Activated naive CD4-positive, alpha-beta T cell treated with anti-CD3 and anti-CD28 coated beads for 36 hours (primary cell): ENCODE measurements around the gene RBBP8. TPM values are rescaled to one million over a fixed set of nuclear protein-coding genes. Genes with fewer than 3 reads are reported as not detected.

Source experiments
- CTCF ChIA-PET: fragments of 350-600 bp; sonication (Branson Sonifier 250); formaldehyde crosslinking; loops from one replicate; lab custom pipeline; 2021; ENCODE audit warnings: antibody characterized with exemption; lab: Charles Lee
- DNase-seq: peaks from one replicate; pipeline ENCODE4 v3.0.0-alpha.2; 2020
- H3K27ac Mint-ChIP-seq: one replicate; pipeline ENCODE4 v1.8.0; 2021; ENCODE audit warnings: mild to moderate bottlenecking, mixed read lengths
- H3K27me3 Mint-ChIP-seq: one replicate; pipeline ENCODE4 v1.8.0; 2021; ENCODE audit warnings: low read depth, mixed read lengths
- H3K36me3 Mint-ChIP-seq: one replicate; pipeline ENCODE4 v1.8.0; 2021; ENCODE audit warnings: low read depth, mixed read lengths
- H3K4me1 Mint-ChIP-seq: one replicate; pipeline ENCODE4 v1.8.0; 2021; ENCODE audit warnings: low read depth, mixed read lengths
- H3K4me3 Mint-ChIP-seq: one replicate; pipeline ENCODE4 v1.8.0; 2021; ENCODE audit warnings: mild to moderate bottlenecking, moderate library complexity, mixed read lengths
- H3K9me3 Mint-ChIP-seq: one replicate; pipeline ENCODE4 v1.8.0; 2021; ENCODE audit warnings: mixed read lengths
- intact Hi-C: fragments of 100-400 bp; cut with micrococcal nuclease; formaldehyde crosslinking; loops from one replicate; pipeline ENCODE4 v1.15.1; 2023
- total RNA-seq, 2 experiments: library from RNA; stranded (reverse); gene quantifications; one replicate each; pipeline ENCODE4 v1.2.3, GENCODE V29; 2021

The RBBP8 gene
- total RNA-seq, 2 experiments from 2014 or later, result 77.7 to 83.7 TPM

DNA sequence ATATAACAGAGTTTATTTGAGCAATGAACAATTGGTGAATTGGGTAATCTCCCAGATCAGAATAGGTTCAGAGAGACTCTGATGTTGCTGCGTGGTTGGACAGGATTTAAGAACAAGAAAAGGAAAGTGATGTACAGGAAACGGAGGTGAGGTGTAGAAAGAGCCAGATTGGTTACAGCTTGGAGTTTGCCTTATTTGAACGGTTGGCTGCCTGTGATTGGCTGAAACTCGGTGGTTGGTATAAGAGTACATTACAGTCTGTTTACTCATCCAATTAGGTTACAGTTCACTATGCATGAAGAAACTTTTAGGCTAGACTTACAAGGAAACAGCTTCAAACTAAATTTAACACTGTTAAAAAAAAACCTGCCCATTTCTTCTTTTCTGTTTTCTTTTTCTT is 134.1 kb downstream of the RBBP8 start:
- intact Hi-C loops, result no loop called here
- DNase-seq, result peak; percentile 17
- no peak overlapping the region for H3K27ac Mint-ChIP-seq
- CTCF ChIA-PET, result interaction anchor here (0.6 to 1.4 kb wide), 4 partner anchors 9 to 1064 kb away, joined by 3 to 4 read pairs (median 3); no protein-coding TSS in a partner anchor
- H3K4me3 Mint-ChIP-seq, result no peak overlapping the region
- H3K27me3 Mint-ChIP-seq, result no peaks in the 10 kb centered on the region
- H3K9me3 Mint-ChIP-seq, result peaks cover 9% of the 10 kb centered on the region
- H3K36me3 Mint-ChIP-seq, result peaks cover 1% of the 10 kb centered on the region
- H3K4me1 Mint-ChIP-seq, result peaks cover 45% of the 10 kb centered on the region

DNA sequence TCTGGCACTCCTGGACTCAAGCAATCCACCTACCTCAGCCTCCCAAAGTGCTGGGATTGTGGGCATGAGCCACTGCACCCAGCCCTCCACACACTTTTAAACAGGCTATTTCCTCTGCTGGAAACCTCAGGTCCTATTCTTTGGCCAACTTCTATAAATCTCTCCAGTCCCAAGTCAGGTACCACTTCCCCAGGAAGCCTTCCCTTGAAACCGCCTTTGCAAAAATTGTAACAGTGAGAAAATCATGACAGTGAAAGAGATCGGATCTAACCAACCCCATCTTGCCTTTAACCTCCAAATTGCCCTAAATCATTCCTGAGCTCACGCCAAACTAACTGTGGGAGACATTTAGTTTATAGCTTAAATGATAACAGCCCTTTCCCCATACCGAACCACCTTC is 134.9 kb downstream of the RBBP8 start:
- peaks cover 1% of the 10 kb centered on the region for H3K36me3 Mint-ChIP-seq
- H3K27me3 Mint-ChIP-seq, result no peaks in the 10 kb centered on the region
- DNase-seq, result no peak
- no peak overlapping the region for H3K27ac Mint-ChIP-seq
- H3K4me3 Mint-ChIP-seq, result no peak overlapping the region
- peaks cover 9% of the 10 kb centered on the region for H3K9me3 Mint-ChIP-seq
- CTCF ChIA-PET, result interaction anchor here (0.7 to 1.4 kb wide), 2 partner anchors 9 to 344 kb away, joined by 3 read pairs; no protein-coding TSS in a partner anchor
- peaks cover 52% of the 10 kb centered on the region for H3K4me1 Mint-ChIP-seq
- intact Hi-C loops, result loop anchor here (1.0 kb wide), 1 partner anchor 43 kb away; no protein-coding TSS in a partner anchor

- H3K4me3 Mint-ChIP-seq, result no peak overlapping the region
- intact Hi-C loops, result loop anchor here (1.0 kb wide), 1 partner anchor 43 kb away; no protein-coding TSS in a partner anchor
- H3K36me3 Mint-ChIP-seq, result peaks cover 1% of the 10 kb centered on the region
- no peak overlapping the region for H3K27ac Mint-ChIP-seq
- CTCF ChIA-PET, result interaction anchor here (1.1 kb wide), 1 partner anchor 310 kb away, joined by 3 read pairs; no protein-coding TSS in a partner anchor
- H3K27me3 Mint-ChIP-seq, result no peaks in the 10 kb centered on the region
- peaks cover 52% of the 10 kb centered on the region for H3K4me1 Mint-ChIP-seq
- DNase-seq, result no peak
- peaks cover 2% of the 10 kb centered on the region for H3K9me3 Mint-ChIP-seq
These were observed 135.6 kb downstream of the RBBP8 start for GRCh38 chr18:23068570-23069310.

GRCh38 chr18:23069481-23069880 is 136.4 kb downstream of the RBBP8 start:
- Mint-ChIP-seq H3K27me3 (no peaks in the 10 kb centered on the region), H3K27ac (peak overlapping the region; percentile 57), H3K4me3 (no peak overlapping the region), H3K4me1 (peaks cover 54% of the 10 kb centered on the region), H3K9me3 (peaks cover 2% of the 10 kb centered on the region), H3K36me3 (peaks cover 1% of the 10 kb centered on the region)
- intact Hi-C loops, result no loop called here
- CTCF ChIA-PET, result interaction anchor here (1.1 kb wide), 1 partner anchor 310 kb away, joined by 3 read pairs; no protein-coding TSS in a partner anchor
- DNase-seq, result peak; percentile 52

GRCh38 chr18:23069898-23070297 is 136.8 kb downstream of the RBBP8 start:
- Mint-ChIP-seq H3K4me1 (peaks cover 54% of the 10 kb centered on the region), H3K36me3 (peaks cover 1% of the 10 kb centered on the region), H3K4me3 (no peak overlapping the region), H3K27me3 (no peaks in the 10 kb centered on the region), H3K27ac (peak overlapping the region; percentile 57), H3K9me3 (peaks cover 2% of the 10 kb centered on the region)
- CTCF ChIA-PET, result no interaction called here
- no peak for DNase-seq
- intact Hi-C loops, result loop anchor here (2.0 to 5.0 kb wide), 2 partner anchors 137 to 432 kb away; partner anchors contain the start of genes RBBP8 and RMC1

DNA sequence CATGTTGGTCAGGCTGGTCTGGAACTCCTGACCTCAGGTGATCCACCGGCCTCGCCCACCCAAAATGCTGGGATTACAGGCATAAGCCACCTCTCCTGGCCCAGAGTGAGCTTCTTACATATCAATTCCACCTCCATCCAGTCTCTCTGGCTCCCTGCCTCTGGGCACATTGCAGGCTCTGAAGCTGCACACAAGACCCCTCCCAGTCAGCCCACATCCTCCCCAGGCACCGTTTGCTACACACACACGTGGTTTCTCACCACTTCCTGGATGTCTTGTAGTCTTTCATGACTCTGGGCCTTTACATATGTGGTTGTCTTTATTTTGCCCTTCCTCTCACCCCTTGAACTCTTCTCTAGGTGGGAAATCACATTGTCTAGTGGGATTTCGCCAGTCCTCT is 138.2 kb downstream of the RBBP8 start:
- peaks cover 56% of the 10 kb centered on the region for H3K4me1 Mint-ChIP-seq

GRCh38 chr18:23072079-23072478 is 139.0 kb downstream of the RBBP8 start:
- Mint-ChIP-seq H3K36me3 (peaks cover 1% of the 10 kb centered on the region), H3K4me1 (peaks cover 55% of the 10 kb centered on the region), H3K9me3 (peaks cover 2% of the 10 kb centered on the region), H3K27me3 (no peaks in the 10 kb centered on the region), H3K4me3 (no peak overlapping the region), H3K27ac (no peak overlapping the region)
- DNase-seq, result no peak
- intact Hi-C loops, result loop anchor here (5.0 kb wide), 1 partner anchor 430 kb away; the partner anchor contains the start of gene RMC1
- CTCF ChIA-PET, result interaction anchor here (0.9 kb wide), 1 partner anchor 340 kb away, joined by 3 read pairs; no protein-coding TSS in a partner anchor

More for the DNA sequence above, 138.2 kb downstream of the RBBP8 start:
- peak overlapping the region; percentile 20 for H3K4me3 Mint-ChIP-seq
- CTCF ChIA-PET, result interaction anchor here (0.7 kb wide), 1 partner anchor 332 kb away, joined by 4 read pairs; no protein-coding TSS in a partner anchor
- peaks cover 2% of the 10 kb centered on the region for H3K9me3 Mint-ChIP-seq
- intact Hi-C loops, result loop anchor here (1.0 to 5.0 kb wide), 3 partner anchors 138 to 431 kb away; partner anchors contain the start of genes RBBP8 and RMC1
- H3K36me3 Mint-ChIP-seq, result peaks cover 1% of the 10 kb centered on the region
- DNase-seq, result peak; percentile 90
- peak overlapping the region; percentile 67 for H3K27ac Mint-ChIP-seq
- no peaks in the 10 kb centered on the region for H3K27me3 Mint-ChIP-seq

- Mint-ChIP-seq H3K4me3 (no peak overlapping the region), H3K36me3 (peaks cover 1% of the 10 kb centered on the region), H3K27me3 (no peaks in the 10 kb centered on the region), H3K9me3 (no peaks in the 10 kb centered on the region), H3K4me1 (peaks cover 59% of the 10 kb centered on the region), H3K27ac (no peak overlapping the region)
- no peak for DNase-seq
- intact Hi-C loops, result loop anchor here (5.0 kb wide), 1 partner anchor 428 kb away; the partner anchor contains the start of gene RMC1
- CTCF ChIA-PET, result interaction anchor here (0.6 to 1.0 kb wide), 2 partner anchors 141 to 239 kb away, joined by 3 to 4 read pairs; partner anchors contain the start of gene RBBP8
These were observed 141.0 kb downstream of the RBBP8 start for GRCh38 chr18:23073996-23074606.

Other genes starting within 250 kb of the RBBP8 start
- gene CABLES1, start 202.2 kb downstream of the RBBP8 start, total RNA-seq, result under 1 TPM; 0.12 to 0.38 TPM